NCI-H524 (cell line): ENCODE measurements around the gene FBLN5.
"Not testable (repeated sequence)": the region's sequence is repeated elsewhere in the genome, so short reads cannot be mapped to it uniquely, and the experiment has no call there.

Experiments used
- DNase-seq, 2 experiments: peaks; one replicate each; lab custom pipeline; 2025; lab: John Stamatoyannopoulos, UW

FBLN5 gene

GRCh38 chr14:91884664-91885063, 62.8 kb downstream of the FBLN5 start:
- DNase-seq = no peak

- DNase-seq = no peak
These were observed 63.7 kb downstream of the FBLN5 start for GRCh38 chr14:91883753-91884152.

- no peak for DNase-seq
These were observed 64.7 kb downstream of the FBLN5 start for GRCh38 chr14:91882776-91883175.

- DNase-seq = no peak
These were observed 65.1 kb downstream of the FBLN5 start for GRCh38 chr14:91882369-91882768.

GRCh38 chr14:91879196-91879595, 68.3 kb downstream of the FBLN5 start:
- no peak for DNase-seq

GRCh38 chr14:91878274-91878673, 69.2 kb downstream of the FBLN5 start:
- DNase-seq = no peak

- no peak for DNase-seq
These were observed 70.0 kb downstream of the FBLN5 start for GRCh38 chr14:91877376-91877915.

GRCh38 chr14:91876492-91876891, 71.0 kb downstream of the FBLN5 start:
- DNase-seq = no peak

- DNase-seq = peak in 1 of 2 experiments; percentile 19
These were observed 71.8 kb downstream of the FBLN5 start for GRCh38 chr14:91875525-91876286.

- DNase-seq = no peak
These were observed 73.8 kb downstream of the FBLN5 start for GRCh38 chr14:91873471-91874415.

- no peak for DNase-seq
These were observed 74.7 kb downstream of the FBLN5 start for GRCh38 chr14:91872517-91873470.

GRCh38 chr14:91872011-91872501, 75.4 kb downstream of the FBLN5 start:
- DNase-seq = no peak

GRCh38 chr14:91871401-91871800, 76.1 kb downstream of the FBLN5 start:
- DNase-seq = not testable (repeated sequence)

- DNase-seq = no peak
These were observed 76.6 kb downstream of the FBLN5 start for GRCh38 chr14:91870890-91871289.

GRCh38 chr14:91870001-91870400, 77.5 kb downstream of the FBLN5 start:
- DNase-seq = no peak

GRCh38 chr14:91869556-91869955, 77.9 kb downstream of the FBLN5 start:
- DNase-seq = no peak

- peak; percentile 88 to 97 for DNase-seq
These were observed 80.0 kb downstream of the FBLN5 start, which contains the start of gene TC2N for GRCh38 chr14:91867316-91867988. TSS of gene TC2N (minus strand) at chr14:91867536. CDS start at chr14:91813769, 53,767 bp downstream.

GRCh38 chr14:91866511-91867295, 80.8 kb downstream of the FBLN5 start:
- DNase-seq = no peak

GRCh38 chr14:91866061-91866460, 81.4 kb downstream of the FBLN5 start:
- DNase-seq = no peak

- DNase-seq = no peak
These were observed 85.1 kb downstream of the FBLN5 start for GRCh38 chr14:91862417-91862816.
